ENCODE measurements around the gene PIP5K1C.
"Not testable (repeated sequence)": the region's sequence is repeated elsewhere in the genome, so short reads cannot be mapped to it uniquely, and the experiment has no call there.

Gene PIP5K1C

DNA sequence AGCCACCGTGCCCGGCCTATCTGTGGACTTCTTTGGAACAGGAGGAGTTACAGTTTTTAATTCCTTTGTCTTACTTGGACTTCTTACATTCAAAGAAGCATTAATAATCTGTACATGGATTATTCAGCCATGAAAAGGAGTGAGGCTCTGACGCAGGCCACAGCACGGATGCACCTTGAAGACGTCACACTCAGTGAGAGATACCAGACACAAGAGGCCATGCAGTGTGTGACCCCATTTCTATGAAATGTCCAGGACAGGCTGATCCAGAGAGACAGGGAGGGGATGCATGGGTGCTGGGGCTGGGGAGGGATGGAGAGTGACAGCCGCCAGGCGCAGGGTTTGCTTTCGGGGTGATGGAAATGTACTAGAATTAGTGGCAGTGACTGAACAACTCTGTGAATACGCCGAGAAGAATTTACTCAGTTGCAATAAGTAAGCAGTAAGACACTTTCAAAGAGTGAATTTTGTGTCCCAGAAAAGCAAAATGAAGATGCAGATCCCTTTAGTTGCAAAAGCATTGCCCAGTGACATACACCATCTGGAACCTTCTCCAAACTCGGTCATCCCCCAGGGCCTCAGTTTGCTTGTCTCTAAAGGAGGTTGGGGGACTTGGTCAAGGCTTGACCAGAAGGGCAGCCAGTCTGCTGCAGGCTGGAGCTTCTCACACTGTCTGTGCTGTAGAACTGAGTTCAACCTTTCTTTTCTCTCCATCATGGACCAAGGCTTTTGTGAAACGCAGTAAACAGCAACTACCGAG is 25.3 kb downstream of the PIP5K1C start:
- DNase-seq (ENCODE audit: low read depth) = no peak

DNA sequence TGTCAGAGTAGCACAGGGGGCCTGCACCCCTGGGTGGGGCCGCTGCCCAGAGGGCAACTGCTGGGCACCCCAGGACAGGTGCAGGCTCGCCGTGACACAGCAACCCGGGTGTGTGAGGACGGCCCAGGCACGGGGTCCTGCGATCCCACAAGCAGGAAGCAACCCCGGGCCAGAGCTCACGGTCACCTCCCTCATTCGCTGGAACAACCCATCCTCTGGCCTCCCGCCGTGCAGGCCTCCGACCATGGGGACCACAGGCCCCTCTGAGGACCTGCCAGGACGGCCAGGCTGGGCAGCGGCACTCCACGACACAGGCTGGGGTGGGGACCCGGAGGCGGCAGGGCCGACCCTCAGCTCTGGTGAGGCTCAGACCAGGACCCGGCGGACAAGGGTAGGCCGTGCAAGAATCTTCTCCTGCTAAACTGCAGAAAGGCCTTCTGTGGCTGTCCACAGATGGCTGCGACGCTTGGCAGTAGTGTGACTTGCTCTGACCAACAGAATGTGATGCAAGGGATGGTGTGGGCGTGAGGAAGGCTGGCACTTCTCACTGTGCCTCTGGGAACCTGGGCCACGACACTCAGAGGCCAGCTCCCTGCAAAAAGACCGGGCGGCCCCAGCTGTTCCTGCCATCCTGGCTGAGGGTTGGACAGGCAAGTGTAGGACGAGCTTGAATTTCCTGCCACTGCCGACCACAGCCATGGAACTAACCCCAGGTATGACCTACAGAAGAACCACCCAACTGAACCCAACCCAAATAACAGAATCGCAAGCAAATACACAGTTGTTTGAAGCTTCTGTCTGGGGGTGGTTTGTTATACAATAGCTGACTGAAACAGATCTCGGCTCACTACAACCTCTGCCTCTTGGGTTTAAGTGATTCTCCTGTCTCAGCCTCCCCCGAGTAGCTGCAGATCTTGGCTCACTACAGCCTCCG is 26.5 kb downstream of the PIP5K1C start:
- DNase-seq (ENCODE audit: low read depth) = no peak

DNA sequence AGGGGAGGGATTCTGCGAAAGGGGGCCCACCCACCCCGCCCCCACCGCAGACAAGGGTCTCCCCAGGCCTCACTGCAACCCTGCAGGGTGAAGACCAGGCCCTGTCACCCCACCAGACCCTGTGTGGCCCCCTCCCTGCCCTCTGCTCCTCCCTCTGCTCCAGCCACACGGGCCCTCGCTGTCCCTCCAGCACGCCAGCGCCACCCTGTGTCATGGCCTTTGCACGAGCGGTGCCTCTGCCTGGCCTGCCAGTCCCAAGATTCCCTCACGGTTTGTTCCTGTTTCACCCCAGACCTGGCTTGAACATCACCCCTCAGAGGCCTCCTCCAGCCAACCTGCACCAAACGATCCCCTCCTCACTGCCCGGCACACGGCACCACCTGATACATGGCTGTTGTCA is 27.3 kb downstream of the PIP5K1C start:
- no peak for DNase-seq (ENCODE audit: low read depth)

DNA sequence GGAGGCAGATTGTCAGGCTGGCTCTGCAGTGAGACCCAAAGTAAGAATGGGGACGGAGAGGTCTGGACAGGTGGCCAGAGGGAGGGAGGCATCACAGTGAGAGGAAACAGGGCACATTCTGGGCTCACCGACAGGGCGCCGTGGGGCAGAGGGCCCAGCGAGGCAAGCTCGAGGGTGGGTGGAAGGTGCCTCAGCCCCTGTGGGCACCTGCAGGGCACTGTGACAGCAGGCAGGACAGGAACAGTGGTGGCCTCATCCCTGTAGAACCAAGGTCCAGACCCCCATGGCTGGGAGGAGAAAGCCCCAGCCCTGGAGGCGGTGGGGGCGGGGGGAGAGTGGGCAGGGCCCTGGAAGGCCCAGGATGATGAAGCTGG is 27.7 kb downstream of the PIP5K1C start:
- no peak for DNase-seq (ENCODE audit: low read depth)

DNA sequence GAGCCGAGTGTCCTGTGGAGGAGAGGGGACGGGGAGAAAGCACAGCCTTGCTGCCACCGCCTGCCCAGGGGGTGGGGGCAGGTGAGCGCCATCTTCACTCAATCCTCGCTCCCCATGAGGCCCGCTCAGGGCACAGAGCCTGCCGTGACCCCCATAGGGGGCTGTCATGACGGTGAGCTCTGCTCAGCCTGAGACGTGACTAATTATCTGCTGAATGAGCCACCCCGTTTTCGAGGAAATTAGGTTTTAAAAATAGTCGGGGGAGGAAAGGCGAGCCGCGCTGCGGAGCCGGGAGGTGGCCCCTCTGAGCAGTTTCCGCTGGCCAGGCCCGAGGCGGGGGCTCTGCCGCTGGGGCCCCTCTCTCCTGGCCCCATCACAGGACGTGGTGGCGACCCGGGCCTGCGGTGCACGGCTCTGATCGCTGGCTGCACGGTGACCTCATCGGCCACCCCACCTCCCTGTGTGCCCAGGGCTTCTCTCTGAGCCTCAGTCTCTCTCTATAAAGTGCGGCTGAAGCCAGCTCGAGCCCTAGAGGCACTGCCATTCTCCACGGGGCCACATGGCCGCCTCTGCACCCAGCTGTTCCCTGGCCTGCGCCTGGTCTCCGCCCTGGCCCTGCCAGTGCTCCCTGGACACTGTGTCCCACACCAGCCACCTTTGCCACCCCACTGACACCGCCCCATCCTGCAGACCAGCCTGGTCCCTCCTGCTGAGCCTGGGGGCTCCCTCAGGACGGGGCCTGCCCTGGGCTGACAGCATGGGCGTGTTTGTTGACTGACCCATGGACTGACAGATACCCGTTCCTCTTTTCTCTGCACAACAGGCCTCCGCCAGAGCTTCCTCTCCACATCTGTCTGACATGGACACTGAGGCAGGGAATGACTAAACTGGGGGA is 28.3 kb downstream of the PIP5K1C start:
- DNase-seq (ENCODE audit: low read depth) = peak; percentile 52

DNA sequence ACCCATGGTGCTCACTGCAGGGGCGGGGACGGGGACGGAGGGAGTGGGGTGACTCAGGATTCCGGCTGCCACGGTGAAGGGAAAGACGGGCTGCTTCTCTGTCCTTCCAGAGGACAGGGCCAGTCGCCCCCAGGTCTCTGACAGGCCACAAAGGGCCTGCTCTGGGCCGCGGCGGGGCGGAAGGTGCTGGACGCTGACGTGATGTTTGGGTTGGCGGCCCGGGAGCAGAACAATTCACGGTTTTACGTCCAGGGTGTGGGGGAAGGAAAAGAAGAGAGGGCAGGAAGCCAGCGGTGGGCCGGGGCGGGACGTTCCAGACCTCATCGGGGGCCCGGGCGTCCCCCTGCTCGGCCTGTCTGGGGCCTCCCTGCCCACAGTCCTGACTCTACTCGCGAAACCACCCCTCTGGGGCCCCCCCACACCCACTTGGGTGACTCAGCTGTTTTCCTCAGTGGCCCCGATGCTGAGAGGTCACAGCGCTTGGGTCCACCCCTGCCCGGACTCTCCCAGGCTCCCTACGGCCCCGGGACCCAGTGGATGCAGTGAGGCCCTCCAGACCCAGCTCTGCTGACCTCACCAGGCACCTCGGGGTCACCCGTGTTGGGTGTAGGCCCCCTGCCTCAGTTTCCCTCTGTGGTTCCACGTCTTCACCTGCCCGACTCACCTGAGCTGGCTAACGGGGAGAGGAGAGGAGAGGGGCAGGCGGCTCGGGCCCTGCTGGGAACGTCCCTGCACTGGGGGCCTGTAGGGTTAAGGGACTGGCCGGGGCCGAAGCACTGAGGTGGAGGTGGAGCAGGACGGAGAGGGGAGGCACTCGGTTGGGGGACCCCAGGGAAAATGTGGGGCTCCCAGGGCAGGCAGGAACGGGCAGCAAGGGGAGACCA is 29.2 kb downstream of the PIP5K1C start:
- DNase-seq (ENCODE audit: low read depth) = peak; percentile 76

DNA sequence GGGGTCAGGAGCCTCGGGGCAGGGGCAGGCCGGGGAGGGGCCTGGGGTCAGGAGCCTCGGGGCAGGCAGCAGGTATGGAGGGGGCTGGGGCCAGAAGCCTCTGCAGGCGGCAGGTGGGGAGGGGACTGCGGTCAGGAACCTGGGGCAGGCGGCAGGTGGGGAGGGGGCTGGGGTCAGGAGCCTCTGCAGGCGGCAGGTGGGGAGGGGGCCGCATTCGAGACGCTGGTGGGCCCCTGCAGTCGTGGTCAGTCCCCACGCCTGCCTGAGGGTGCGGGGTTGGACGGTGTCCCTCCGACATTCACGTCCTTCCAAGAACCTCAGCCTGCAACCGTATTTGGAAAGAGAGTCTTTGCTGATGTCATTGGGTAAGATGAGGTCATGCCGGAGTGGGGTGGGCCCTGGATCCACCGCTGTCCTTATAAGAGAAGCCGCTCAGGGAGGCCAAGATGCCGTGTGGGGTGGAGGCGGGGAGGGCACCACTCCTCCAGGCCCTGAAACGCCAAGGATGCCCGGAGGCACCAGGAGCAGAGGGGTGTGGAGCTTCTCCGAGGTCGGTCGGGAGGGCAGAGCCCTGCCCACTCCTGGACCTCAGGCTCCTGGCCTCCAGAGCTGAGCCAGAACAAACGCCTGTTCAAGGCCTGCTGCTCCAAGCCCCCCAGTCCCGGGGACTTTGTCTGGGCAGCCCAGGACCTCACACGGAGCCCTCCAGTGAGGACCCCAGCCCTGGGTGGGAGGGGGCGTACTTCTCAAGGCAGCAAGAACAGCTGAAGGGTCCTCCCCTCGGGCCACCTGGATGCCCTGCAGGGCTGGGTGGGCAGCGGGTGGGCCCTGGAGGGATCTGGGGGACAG is 30.1 kb downstream of the PIP5K1C start:
- DNase-seq (ENCODE audit: low read depth) = peak; percentile 91

DNA sequence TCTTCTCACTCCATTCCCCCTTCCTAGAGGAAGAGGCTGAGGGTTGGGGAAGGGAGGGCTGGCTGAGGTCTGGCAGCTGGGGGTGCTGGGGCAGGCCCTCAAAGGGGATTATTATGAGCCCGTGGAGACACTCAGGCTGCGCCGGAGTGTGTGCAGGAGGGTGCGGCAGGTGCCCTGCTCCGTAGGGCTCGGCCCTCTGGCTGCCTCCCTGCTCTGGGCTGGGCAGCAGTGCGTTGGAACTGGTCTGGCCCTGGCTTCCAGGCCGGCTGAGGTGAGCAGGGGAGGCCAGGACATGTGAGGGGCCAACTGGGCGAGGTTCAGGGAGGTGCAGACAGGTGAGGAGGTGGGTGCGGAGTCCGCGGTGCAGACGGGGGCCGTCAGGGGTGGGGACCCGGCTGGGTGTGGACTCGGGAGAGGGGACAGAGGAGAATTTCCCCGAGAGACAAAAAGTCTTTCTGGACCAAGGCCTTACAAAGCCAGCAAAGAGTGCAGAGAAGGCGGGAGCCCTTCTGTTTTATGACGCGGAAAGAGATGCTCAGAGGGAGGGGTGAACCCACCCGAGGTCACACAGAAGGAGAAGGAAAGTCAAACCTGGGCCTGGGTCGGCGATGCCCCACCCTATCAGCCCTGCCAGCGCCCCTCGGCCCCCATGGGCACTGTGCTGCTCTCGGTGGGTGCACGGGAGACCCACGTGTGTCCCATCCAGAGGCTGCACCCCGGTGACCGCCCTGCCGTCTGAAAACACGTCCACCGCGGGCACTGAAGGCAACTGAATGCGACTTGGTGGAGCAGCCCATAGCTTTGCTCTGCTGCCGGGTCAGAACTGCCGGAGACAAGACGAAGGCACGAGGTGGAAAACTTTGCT is 31.0 kb downstream of the PIP5K1C start:
- DNase-seq (ENCODE audit: low read depth) = no peak

DNA sequence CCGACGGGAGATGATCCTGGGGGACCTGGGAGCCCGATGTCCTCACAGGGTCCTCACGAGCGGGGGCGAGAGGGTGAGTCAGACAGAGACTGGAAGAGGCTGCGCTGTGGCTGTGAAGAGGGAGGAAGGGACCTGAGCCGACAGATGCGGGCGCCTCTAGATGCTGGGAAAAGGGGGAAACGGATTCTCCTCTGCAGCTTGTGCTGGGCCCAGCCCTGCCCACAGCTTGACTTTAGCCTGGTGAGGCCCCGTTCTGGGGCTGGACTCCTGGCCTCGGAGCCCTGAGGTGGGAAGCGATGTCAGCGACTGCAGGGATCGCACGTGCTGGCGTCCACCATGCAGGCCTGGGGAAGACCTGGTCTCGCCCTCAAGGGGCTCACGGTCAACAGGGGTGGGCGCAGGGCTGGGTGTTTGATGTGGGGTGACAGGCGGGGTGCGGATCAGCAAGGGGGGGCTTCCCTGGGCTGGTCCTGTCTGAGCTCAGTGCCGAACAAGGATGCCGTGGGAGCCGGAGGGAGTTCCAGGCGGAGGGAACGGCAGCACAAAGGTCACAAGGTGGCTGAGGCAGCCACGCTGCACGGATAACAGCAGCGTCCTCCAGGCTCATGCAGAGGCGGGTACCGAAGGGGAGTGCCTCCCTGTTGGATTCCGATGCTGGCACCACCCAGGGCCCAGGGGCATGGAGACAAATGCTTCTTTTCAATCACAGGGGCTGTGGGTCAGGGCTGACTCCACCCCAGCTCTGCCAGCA is 31.8 kb downstream of the PIP5K1C start:
- peak; percentile 61 for DNase-seq (ENCODE audit: low read depth)

DNA sequence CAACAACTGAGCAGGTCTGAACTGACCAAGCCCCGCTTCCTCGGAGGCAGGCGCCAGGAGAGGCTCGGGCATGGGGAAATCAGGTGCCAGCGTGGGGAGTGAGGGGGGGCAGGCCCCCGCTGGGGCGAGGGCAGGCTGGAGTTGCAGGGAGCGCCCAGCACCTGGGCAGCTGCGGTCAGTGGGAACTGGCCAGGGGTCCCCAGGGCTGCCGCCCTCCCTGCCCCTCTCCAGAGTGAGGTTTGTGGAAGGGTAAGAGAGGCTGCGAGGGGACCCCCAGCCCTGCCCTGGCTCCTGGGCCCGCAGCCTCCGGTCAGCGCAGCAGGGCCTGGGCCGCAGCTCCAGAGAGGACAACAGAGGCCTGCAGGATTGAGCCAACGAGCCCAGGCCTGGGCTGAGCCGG is 32.5 kb downstream of the PIP5K1C start:
- no peak for DNase-seq (ENCODE audit: low read depth)

DNA sequence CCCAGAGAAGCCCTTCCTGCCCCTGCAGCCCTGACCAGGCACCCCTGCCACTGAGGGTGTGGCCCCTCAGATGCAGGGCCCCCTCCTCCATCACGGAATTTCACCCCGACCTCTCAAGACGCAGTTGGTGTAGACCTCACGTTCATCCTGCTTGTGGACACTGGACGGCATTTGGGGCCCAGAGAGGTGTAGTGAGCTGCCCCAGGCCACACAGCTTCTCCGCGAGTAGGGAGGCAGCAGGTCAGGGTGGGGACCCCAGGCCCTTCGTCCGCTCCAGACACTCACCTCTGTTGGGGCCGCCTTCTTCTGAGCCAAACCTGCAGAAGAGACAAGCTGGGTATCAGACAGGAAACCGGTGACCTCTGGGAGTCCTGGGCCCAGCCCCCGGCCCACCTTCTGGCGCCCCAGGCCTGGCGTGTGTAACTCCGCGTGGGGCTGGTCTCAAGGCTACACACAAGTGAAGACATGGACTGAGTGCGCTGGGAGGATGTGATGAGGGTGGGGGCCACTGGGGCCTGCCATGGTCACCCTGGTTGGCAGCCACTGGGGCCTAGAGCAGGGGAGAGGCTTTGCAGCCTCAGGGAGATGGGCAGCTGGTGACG is 33.1 kb downstream of the PIP5K1C start:
- DNase-seq (ENCODE audit: low read depth) = no peak

DNA sequence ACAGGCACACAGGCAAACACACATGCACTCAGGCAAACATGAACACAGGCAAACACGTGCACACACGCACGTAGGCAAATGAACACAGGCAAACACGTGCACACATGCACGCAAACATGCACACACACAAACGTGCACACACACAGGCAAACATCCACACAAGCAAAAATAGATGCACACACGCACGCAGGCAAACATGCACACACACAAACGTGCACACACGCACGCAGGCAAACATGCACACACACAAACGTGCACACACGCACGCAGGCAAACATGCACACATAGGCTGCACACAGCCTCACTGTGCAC is 33.8 kb downstream of the PIP5K1C start:
- not testable (repeated sequence) for DNase-seq (ENCODE audit: low read depth)

DNA sequence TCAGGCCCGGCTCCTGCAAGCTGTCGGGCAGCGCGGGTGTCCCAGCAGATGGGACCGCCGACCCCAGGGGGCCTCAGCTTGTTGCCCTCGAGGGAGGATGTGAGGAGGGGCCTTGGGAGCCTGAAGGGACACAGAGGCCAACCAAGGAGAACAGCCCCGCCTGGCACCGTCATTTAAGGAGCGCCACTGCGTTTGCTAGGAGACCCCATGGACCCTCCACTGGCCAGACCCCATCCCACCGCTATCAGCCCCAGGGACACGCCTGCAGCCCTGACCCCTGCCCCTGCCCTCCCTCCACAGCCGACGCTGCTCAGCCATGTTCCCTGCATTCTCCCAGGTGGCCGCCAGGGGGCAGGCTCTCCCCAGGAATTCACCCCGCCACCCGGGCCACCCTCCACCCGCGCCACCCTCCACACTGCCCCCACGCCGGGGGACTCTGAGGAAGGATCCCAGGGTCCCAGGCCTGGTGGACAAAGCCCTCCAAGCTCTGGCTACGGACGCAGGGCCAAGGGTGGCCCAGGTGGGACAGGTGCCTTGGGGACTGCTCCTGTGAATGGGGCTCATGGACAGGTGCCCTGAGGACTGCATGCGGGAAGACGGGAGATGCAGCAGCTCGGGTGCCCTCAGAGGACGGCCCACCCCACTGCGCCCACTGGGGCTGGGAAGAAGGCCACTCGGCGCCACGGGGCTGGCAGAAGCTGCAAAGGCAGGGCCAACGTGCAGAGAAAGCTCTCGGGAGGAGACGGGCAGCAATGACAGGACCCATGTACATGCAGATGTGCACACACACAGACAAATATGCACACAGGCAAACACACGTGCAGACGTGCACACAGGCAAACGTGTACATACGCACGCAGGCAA is 34.4 kb downstream of the PIP5K1C start:
- DNase-seq (ENCODE audit: low read depth) = no peak

DNA sequence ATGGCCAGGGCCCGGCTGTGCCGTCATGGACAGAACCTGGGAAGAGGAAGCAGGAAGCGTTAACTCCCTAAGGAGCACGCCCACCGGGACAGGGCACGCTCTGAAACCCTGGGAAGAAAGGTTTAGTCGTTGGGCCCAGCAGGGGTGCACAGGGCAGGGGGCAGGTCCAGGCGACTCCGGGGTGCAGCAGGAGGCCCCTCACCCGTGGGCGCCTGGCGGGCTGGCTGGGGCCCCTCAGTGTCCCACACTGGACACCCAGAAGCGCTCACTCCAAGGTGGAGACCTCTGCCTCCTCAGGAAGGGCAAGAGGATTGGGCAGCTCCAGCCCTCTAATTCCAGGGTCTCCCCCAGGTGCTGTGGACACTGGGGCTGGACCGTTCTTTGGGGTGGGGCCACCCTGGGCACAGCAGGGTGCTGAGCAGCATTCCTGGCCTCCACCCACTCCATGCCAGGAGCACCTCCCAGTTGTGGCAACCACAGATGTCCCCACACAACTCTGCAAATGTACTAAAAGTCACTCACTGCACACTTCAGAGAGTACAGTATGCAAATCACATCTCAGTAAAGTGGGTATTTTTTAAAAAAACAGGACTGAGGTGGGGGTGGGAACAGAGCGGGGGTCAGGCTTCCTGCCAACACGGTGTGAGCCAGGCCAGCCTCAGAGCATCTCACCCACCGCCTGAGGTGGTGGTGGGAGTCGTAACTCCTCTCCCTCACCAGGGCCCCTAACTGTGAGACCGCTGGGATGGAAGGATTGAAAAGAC is 35.2 kb downstream of the PIP5K1C start:
- no peak for DNase-seq (ENCODE audit: low read depth)

DNA sequence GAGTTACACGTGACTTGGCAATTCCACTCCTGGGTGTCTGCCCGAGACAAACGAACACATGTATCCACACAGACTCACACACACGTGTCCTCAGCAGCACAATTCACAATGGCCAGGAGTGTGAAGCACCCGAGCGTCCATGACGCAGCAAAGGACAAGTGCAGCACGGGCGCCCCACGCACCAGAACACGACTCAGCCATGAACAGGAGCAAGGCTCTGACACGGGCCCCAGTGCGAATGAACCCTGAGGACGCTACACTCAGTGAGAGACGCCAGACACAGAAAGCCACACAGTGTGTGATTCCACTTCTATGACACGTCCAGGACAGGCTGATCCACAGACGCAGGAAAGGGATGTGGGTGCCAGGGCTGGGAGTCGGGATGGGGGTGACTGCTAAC is 36.4 kb downstream of the PIP5K1C start:
- DNase-seq (ENCODE audit: low read depth) = no peak

Measured in iris pigment epithelial cell (primary cell).